ENCODE data around the gene CDCA4. TPM values are rescaled to one million over a fixed set of nuclear protein-coding genes. Genes with fewer than 3 reads are reported as not detected.

Gene CDCA4
- total and polyA plus RNA-seq, 7 experiments from 2014 or later = 8.0 to 47.8 (median 13.2) TPM

DNA sequence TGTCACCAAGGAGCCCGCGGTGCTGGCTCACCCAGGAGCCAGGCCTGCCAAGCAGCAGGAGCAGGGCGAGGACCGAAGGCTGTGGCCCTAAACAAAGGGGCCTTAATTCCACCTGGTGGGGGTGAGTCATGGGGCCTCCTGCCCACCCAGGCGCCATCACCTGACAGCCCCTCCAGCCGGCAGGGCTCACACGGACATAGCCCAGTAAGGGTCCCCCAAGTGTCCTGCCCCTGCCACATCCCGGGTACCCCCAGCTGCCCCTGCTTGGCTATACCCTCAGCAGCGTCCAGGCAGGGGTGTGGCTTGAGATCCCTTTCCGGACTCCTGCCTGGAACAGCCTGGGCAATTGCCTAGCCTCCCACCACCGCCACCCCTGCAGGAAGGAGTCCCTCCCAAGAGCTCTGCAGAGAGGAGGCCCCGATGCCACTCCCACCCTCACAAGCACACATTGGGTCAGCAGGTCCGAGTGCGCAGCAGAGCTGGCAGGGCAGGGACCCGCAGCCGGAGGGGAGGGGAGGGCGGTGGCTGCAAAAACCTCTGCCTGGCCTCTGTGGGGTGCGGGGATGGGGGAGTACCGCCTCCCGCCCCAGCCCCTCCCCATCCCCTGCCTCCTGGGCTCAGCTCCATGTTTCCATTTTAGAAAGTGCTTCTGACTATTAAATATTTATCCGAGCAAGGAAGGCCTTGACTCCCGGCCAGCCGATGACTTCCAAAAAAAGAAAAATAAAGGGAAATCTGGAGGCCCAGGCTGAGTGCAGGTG is 47.3 kb downstream of the CDCA4 start:
- Histone ChIP-seq H3K4me3 (ENCODE audit: low read length) (no peak overlapping the region), H3K36me3 (ENCODE audit: control insufficient read depth in 2 of 3, insufficient read depth in 3 of 3, low read length in 3 of 3) (no peaks in the 10 kb centered on the region), H3K27ac (ENCODE audit: low read depth, low read length) (no peak overlapping the region), H3K9me3 (ENCODE audit: control insufficient read depth in 2 of 3, low read length in 3 of 3) (no peaks in the 10 kb centered on the region), H3K4me1 (ENCODE audit: control insufficient read depth in 2 of 2, insufficient read depth in 2 of 2, low read length in 2 of 2) (peaks cover 0 to 7% of the 10 kb centered on the region in 2 donors), H3K27me3 (ENCODE audit: control insufficient read depth in 2 of 2, insufficient read depth in 2 of 2, low read length in 2 of 2) (peaks cover 0 to 9% of the 10 kb centered on the region in 2 donors)
- Mint-ChIP-seq H3K9me3 (no peaks in the 10 kb centered on the region), H3K27me3 (peaks cover 13 to 26% (median 19%) of the 10 kb centered on the region in 5 donors), H3K27ac (no peak overlapping the region), H3K4me1 (peaks cover 5 to 15% (median 10%) of the 10 kb centered on the region in 7 donors), H3K36me3 (peaks cover 0 to 3% (median 0%) of the 10 kb centered on the region in 5 donors), H3K4me3 (no peak overlapping the region)
- intact Hi-C loops (cut with micrococcal nuclease) = no loop called here
- ChIA-PET CTCF (interaction anchor here (1.3 to 4.6 kb wide), 2 partner anchors 59 to 72 kb away, joined by 4 to 54 read pairs; no protein-coding TSS in a partner anchor), POLR2A (interaction anchor here (1.5 kb wide), 1 partner anchor 47 kb away, joined by 6 read pairs; the partner anchor contains the start of gene CDCA4)
- ATAC-seq (no peak), DNase-seq (no peak)

- ChIA-PET POLR2A (interaction anchor here (1.5 kb wide), 1 partner anchor 48 kb away, joined by 6 read pairs; the partner anchor contains the start of gene CDCA4), CTCF (interaction anchor here (4.6 kb wide), 1 partner anchor 73 kb away, joined by 54 read pairs; no protein-coding TSS in a partner anchor)
- Mint-ChIP-seq H3K27me3 (peaks cover 13 to 26% (median 17%) of the 10 kb centered on the region in 5 donors), H3K36me3 (peaks cover 0 to 3% (median 0%) of the 10 kb centered on the region in 5 donors), H3K27ac (no peak overlapping the region), H3K4me3 (no peak overlapping the region), H3K4me1 (peaks cover 5 to 15% (median 8%) of the 10 kb centered on the region in 7 donors), H3K9me3 (no peaks in the 10 kb centered on the region)
- Histone ChIP-seq H3K27ac (ENCODE audit: low read depth, low read length) (no peak overlapping the region), H3K4me1 (ENCODE audit: control insufficient read depth in 2 of 2, insufficient read depth in 2 of 2, low read length in 2 of 2) (peaks cover 0 to 7% of the 10 kb centered on the region in 2 donors), H3K4me3 (ENCODE audit: low read length) (no peak overlapping the region), H3K9me3 (ENCODE audit: control insufficient read depth in 2 of 3, low read length in 3 of 3) (no peaks in the 10 kb centered on the region), H3K27me3 (ENCODE audit: control insufficient read depth in 2 of 2, insufficient read depth in 2 of 2, low read length in 2 of 2) (peaks cover 0 to 12% of the 10 kb centered on the region in 2 donors), H3K36me3 (ENCODE audit: control insufficient read depth in 2 of 3, insufficient read depth in 3 of 3, low read length in 3 of 3) (no peaks in the 10 kb centered on the region)
- intact Hi-C loops (cut with micrococcal nuclease) = no loop called here
- DNase-seq = peak in 1 of 9 donors; percentile 7
- ATAC-seq = no peak
These were observed 47.8 kb downstream of the CDCA4 start for GRCh38 chr14:104973135-104973384.

GRCh38 chr14:104972301-104973134 is 48.4 kb downstream of the CDCA4 start:
- Mint-ChIP-seq H3K27me3 (peaks cover 13 to 25% (median 14%) of the 10 kb centered on the region in 5 donors), H3K4me3 (no peak overlapping the region), H3K36me3 (peaks cover 0 to 3% (median 0%) of the 10 kb centered on the region in 5 donors), H3K9me3 (no peaks in the 10 kb centered on the region), H3K27ac (peak overlapping the region in 1 of 9 donors; percentile 43), H3K4me1 (peaks cover 3 to 11% (median 5%) of the 10 kb centered on the region in 7 donors)
- intact Hi-C loops (cut with micrococcal nuclease) = no loop called here
- Histone ChIP-seq H3K9me3 (ENCODE audit: control insufficient read depth in 2 of 3, low read length in 3 of 3) (no peaks in the 10 kb centered on the region), H3K4me1 (ENCODE audit: control insufficient read depth in 2 of 2, insufficient read depth in 2 of 2, low read length in 2 of 2) (peaks cover 0 to 3% of the 10 kb centered on the region in 2 donors), H3K27ac (ENCODE audit: low read depth, low read length) (no peak overlapping the region), H3K4me3 (ENCODE audit: low read length) (no peak overlapping the region), H3K27me3 (ENCODE audit: control insufficient read depth in 2 of 2, insufficient read depth in 2 of 2, low read length in 2 of 2) (peaks cover 0 to 12% of the 10 kb centered on the region in 2 donors), H3K36me3 (ENCODE audit: control insufficient read depth in 2 of 3, insufficient read depth in 3 of 3, low read length in 3 of 3) (no peaks in the 10 kb centered on the region)
- CTCF ChIA-PET = interaction anchor here (0.8 kb wide), 1 partner anchor 209 kb away, joined by 3 read pairs; no protein-coding TSS in a partner anchor
- peak in 1 of 9 donors; percentile 5 for DNase-seq
- POLR2A ChIA-PET = interaction anchor here (1.5 kb wide), 1 partner anchor 48 kb away, joined by 6 read pairs; the partner anchor contains the start of gene CDCA4
- ATAC-seq = no peak

GRCh38 chr14:104971447-104972240 is 49.2 kb downstream of the CDCA4 start:
- no peak overlapping the region for H3K4me3 ChIP-seq (ENCODE audit: low read length)
- H3K27ac Mint-ChIP-seq = no peak overlapping the region
- peaks cover 2 to 7% (median 5%) of the 10 kb centered on the region in 7 donors for H3K4me1 Mint-ChIP-seq

GRCh38 chr14:104970231-104971068 is 50.4 kb downstream of the CDCA4 start:
- no peak overlapping the region for H3K27ac ChIP-seq (ENCODE audit: low read depth, low read length)
- DNase-seq = peak in 1 of 9 donors; percentile 5
- no peaks in the 10 kb centered on the region for H3K36me3 Mint-ChIP-seq
- no peak for ATAC-seq
- ChIA-PET CTCF (no interaction called here), POLR2A (no interaction called here)
- no peak overlapping the region for H3K4me3 ChIP-seq (ENCODE audit: low read length)
- intact Hi-C loops (cut with micrococcal nuclease) = no loop called here
- no peaks in the 10 kb centered on the region for H3K4me1 Mint-ChIP-seq
- peaks cover 0 to 4% of the 10 kb centered on the region in 2 donors for H3K27me3 ChIP-seq (ENCODE audit: control insufficient read depth in 2 of 2, insufficient read depth in 2 of 2, low read length in 2 of 2)
- H3K27me3 Mint-ChIP-seq = peaks cover 5 to 14% (median 8%) of the 10 kb centered on the region in 5 donors
- no peak overlapping the region for H3K27ac Mint-ChIP-seq
- no peak overlapping the region for H3K4me3 Mint-ChIP-seq
- H3K4me1 ChIP-seq (ENCODE audit: control insufficient read depth in 2 of 2, insufficient read depth in 2 of 2, low read length in 2 of 2) = no peaks in the 10 kb centered on the region
- H3K9me3 Mint-ChIP-seq = no peaks in the 10 kb centered on the region
- H3K9me3 ChIP-seq (ENCODE audit: control insufficient read depth in 2 of 3, low read length in 3 of 3) = no peaks in the 10 kb centered on the region
- no peaks in the 10 kb centered on the region for H3K36me3 ChIP-seq (ENCODE audit: control insufficient read depth in 2 of 3, insufficient read depth in 3 of 3, low read length in 3 of 3)

More at GRCh38 chr14:104971447-104972240, 49.2 kb downstream of the CDCA4 start:
- peaks cover 13 to 19% (median 14%) of the 10 kb centered on the region in 5 donors for H3K27me3 Mint-ChIP-seq
- Histone ChIP-seq H3K36me3 (ENCODE audit: control insufficient read depth in 2 of 3, insufficient read depth in 3 of 3, low read length in 3 of 3) (no peaks in the 10 kb centered on the region), H3K4me1 (ENCODE audit: control insufficient read depth in 2 of 2, insufficient read depth in 2 of 2, low read length in 2 of 2) (no peaks in the 10 kb centered on the region), H3K27ac (ENCODE audit: low read depth, low read length) (no peak overlapping the region), H3K9me3 (ENCODE audit: control insufficient read depth in 2 of 3, low read length in 3 of 3) (no peaks in the 10 kb centered on the region), H3K27me3 (ENCODE audit: control insufficient read depth in 2 of 2, insufficient read depth in 2 of 2, low read length in 2 of 2) (peaks cover 0 to 4% of the 10 kb centered on the region in 2 donors)
- ChIA-PET POLR2A (no interaction called here), CTCF (interaction anchor here (0.8 kb wide), 1 partner anchor 210 kb away, joined by 3 read pairs; no protein-coding TSS in a partner anchor)
- intact Hi-C loops (cut with micrococcal nuclease) = no loop called here
- no peak overlapping the region for H3K4me3 Mint-ChIP-seq
- no peak for ATAC-seq
- H3K9me3 Mint-ChIP-seq = no peaks in the 10 kb centered on the region
- H3K36me3 Mint-ChIP-seq = peaks cover 0 to 3% (median 0%) of the 10 kb centered on the region in 5 donors
- DNase-seq = peak in 1 of 9 donors; percentile 5
